ENCODE measurements around the gene DSCAML1. TPM values are rescaled to one million over a fixed set of nuclear protein-coding genes. Genes with fewer than 3 reads are reported as not detected.
"Not testable (repeated sequence)": the region's sequence is repeated elsewhere in the genome, so short reads cannot be mapped to it uniquely, and the experiment has no call there.

DSCAML1 gene
- total and polyA plus RNA-seq, 2 of the 8 experiments (the other 6 are each of a cell fraction or from before 2014, with no cell fraction given) = 0.19 to 0.24 TPM

DNA sequence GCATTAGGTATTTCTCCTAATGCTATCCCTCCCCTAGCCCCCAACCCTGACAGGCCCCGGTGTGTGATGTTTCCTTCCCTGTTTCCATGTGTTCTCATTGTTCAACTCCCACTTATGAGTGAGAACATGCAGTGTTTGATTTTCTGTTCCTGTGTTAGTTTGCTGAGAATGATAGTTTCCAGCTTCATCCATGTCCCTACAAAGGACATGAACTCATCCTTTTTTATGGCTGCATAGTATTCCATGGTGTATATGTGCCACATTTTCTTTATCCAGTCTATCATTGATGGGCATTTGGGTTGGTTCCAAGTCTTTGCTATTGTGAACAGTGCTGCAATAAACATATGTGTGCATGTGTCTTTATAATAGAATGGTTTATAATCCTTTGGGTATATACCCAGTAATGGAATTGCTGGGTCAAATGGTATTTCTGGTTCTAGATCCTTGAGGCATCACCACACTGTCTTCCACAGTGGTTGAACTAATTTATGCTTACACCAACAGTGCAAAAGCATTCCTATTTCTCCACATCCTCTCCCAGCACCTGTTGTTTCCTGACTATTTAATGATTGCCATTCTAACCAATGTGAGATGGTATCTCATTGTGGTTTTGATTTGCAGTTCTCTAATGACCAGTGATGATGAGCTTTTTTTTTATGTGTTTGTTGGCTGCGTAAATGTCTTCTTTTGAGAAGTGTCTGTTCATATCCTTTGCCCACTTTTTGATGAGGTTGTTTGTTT, 397.7 kb downstream of the DSCAML1 start:
- ChIA-PET POLR2A (ENCODE audit: partially characterized antibody) (interaction anchor here (1.5 kb wide), 1 partner anchor 11 kb away, joined by 3 read pairs; no protein-coding TSS in a partner anchor), CTCF (ENCODE audit: partially characterized antibody) (interaction anchor here (1.1 to 1.2 kb wide), 2 partner anchors 15 to 27 kb away, joined by 3 read pairs; no protein-coding TSS in a partner anchor)
- not testable (repeated sequence) for H3K56ac ChIP-seq (replicated peaks; ENCODE audit: insufficient read length, low read depth, low read length); H3K23me2 ChIP-seq (ENCODE audit: low read depth, low read length); H3K23ac ChIP-seq (ENCODE audit: insufficient read length); H3K27ac ChIP-seq (ENCODE audit: low read depth, low read length); H2AFZ ChIP-seq (ENCODE audit: low read length); H4K8ac ChIP-seq (ENCODE audit: extremely low read depth, insufficient read depth, low read length); H4K91ac ChIP-seq (replicated peaks; ENCODE audit: insufficient read length, low read length); H2BK5ac ChIP-seq (ENCODE audit: low read depth, low read length); H3K14ac ChIP-seq (ENCODE audit: insufficient read length); H2BK15ac ChIP-seq (ENCODE audit: low read length); H3K4me3 ChIP-seq (ENCODE audit: extremely low read depth in 1 of 4, insufficient read depth in 2 of 4, low read depth in 3 of 4, low read length in 4 of 4); H2AK5ac ChIP-seq (ENCODE audit: low read depth, low read length); H3K4ac ChIP-seq (replicated peaks; ENCODE audit: insufficient read length, low read depth, low read length); H3K79me2 ChIP-seq (ENCODE audit: control insufficient read depth in 1 of 2, insufficient read depth in 2 of 2, low read length in 2 of 2); FAIRE-seq; H4K5ac ChIP-seq (ENCODE audit: insufficient read length, low read depth, low read length); DNase-seq (ENCODE audit: low read depth in 1 of 2, low spot score in 2 of 2); H3K4me2 ChIP-seq (ENCODE audit: insufficient read depth in 1 of 2, low read depth in 2 of 2, low read length in 2 of 2); H2BK12ac ChIP-seq (ENCODE audit: low read depth, low read length); H3K18ac ChIP-seq (ENCODE audit: extremely low read depth, low read length); H2BK120ac ChIP-seq (replicated peaks; ENCODE audit: low read depth, low read length); H3K79me1 ChIP-seq (ENCODE audit: low read depth, low read length); H3K27me3 ChIP-seq (replicated peaks in 1 of 4; ENCODE audit: control insufficient read depth in 3 of 4, extremely low read depth in 1 of 4, insufficient read depth in 3 of 4, low read length in 3 of 4); H3K4me1 ChIP-seq (replicated peaks in 1 of 4; ENCODE audit: control insufficient read depth in 3 of 4, insufficient read depth in 4 of 4, low read length in 3 of 4); H2BK20ac ChIP-seq (ENCODE audit: low read length); H3K9ac ChIP-seq (replicated peaks in 1 of 4; ENCODE audit: extremely low read depth in 1 of 4, low read depth in 3 of 4, low read length in 3 of 4); H4K20me1 ChIP-seq (replicated peaks in 1 of 2; ENCODE audit: control insufficient read depth in 1 of 2, insufficient read depth in 2 of 2, low read length in 2 of 2)
- H3K9me3 ChIP-seq (ENCODE audit: insufficient read depth in 2 of 2, low read depth in 1 of 2, low read length in 1 of 2) = peaks cover 10 to 16% of the 10 kb centered on the region in 2 experiments
- H3K36me3 ChIP-seq (ENCODE audit: control insufficient read depth in 2 of 4, insufficient read depth in 4 of 4, low read length in 3 of 4) = peaks cover 0 to 29% (median 17%) of the 10 kb centered on the region in 4 experiments; a peak in 6 of 8 replicates
- WGBS, 2 experiments (ENCODE audit: extremely low coverage in 1 of 2, insufficient coverage in 1 of 2, insufficient read length in 1 of 2, insufficient replicate concordance in 2 of 2, low coverage in 1 of 2, low lambda C conversion rate in 2 of 2, missing lambda C conversion rate in 1 of 2) = 90% methylated on average over 2 of the region's 2 CpGs; no CpG with 5 or more reads in 1 of the 2 experiments

Measured in H1 (cell line).